ENCODE data around the gene RESP18. TPM values are rescaled to one million over a fixed set of nuclear protein-coding genes. Genes with fewer than 3 reads are reported as not detected.
A peak's percentile ranks its signal among the peaks of the same experiment; 100 is the strongest.

Gene RESP18
- total and polyA plus RNA-seq, 2 of the 4 experiments (the other 2 are of a cell fraction), result not detected

- in situ Hi-C loops (cut with MboI; ENCODE audit: low sequenced_read_pairs), result no loop called here
- dilution Hi-C loops (cut with HindIII; ENCODE audit: low sequenced_read_pairs, unreplicated experiment), result no loop called here
- Histone ChIP-seq H3K4me1 (ENCODE audit: control insufficient read depth, insufficient read depth, low read length) (peaks cover 20% of the 10 kb centered on the region), H3K79me1 (ENCODE audit: low read depth in 1 of 2, low read length in 2 of 2) (peaks cover 14 to 15% of the 10 kb centered on the region in 2 experiments), H3K14ac (replicated peaks; ENCODE audit: low read depth, low read length) (no peak overlapping the region), H3K56ac (ENCODE audit: extremely low read depth, insufficient read depth, low read length) (no peak overlapping the region), H4K20me1 (ENCODE audit: insufficient read depth, low read length) (no peaks in the 10 kb centered on the region), H4K5ac (ENCODE audit: low read depth, low read length) (no peak overlapping the region), H2BK5ac (ENCODE audit: low read depth, low read length, poor library complexity, severe bottlenecking) (no peak overlapping the region), H4K8ac (ENCODE audit: low read depth in 2 of 2, low read length in 2 of 2) (no peak overlapping the region), H3K9me1 (ENCODE audit: insufficient read depth, low read length) (peaks cover 4% of the 10 kb centered on the region), H3K4ac (ENCODE audit: low read depth, low read length) (no peak overlapping the region), H2BK120ac (ENCODE audit: low read depth, low read length) (no peak overlapping the region), H2AK5ac (ENCODE audit: low read depth, low read length) (no peak overlapping the region), H3K9me3 (ENCODE audit: control insufficient read depth, insufficient read depth, low read length) (no peaks in the 10 kb centered on the region), H2AFZ (replicated peaks; ENCODE audit: low read length, poor library complexity) (peak overlapping the region; percentile 39), H3K18ac (ENCODE audit: low read depth, low read length) (no peak overlapping the region), H3K9ac (ENCODE audit: low read depth, low read length) (no peak overlapping the region), H3K4me2 (ENCODE audit: low read depth, low read length) (no peak overlapping the region), H2BK15ac (ENCODE audit: low read depth, low read length) (no peak overlapping the region), H2BK20ac (ENCODE audit: low read depth, low read length) (no peak overlapping the region), H2AK9ac (replicated peaks; ENCODE audit: low read depth, low read length, poor library complexity) (no peak overlapping the region), H3K27ac (ENCODE audit: insufficient read depth, low read length) (no peak overlapping the region), H3K36me3 (ENCODE audit: control insufficient read depth, insufficient read depth, low read length) (peaks cover 55% of the 10 kb centered on the region), H3K23ac (ENCODE audit: low read depth, low read length) (no peak overlapping the region), H3K27me3 (ENCODE audit: control insufficient read depth, insufficient read depth, low read length) (no peaks in the 10 kb centered on the region), H4K91ac (ENCODE audit: insufficient read depth, low read depth, low read length) (no peak overlapping the region), H3K4me3 (ENCODE audit: insufficient read depth, low read depth, low read length) (no peak overlapping the region)
- ChIA-PET CTCF (no interaction called here), POLR2A (ENCODE audit: unreplicated experiment) (no interaction called here)
- BruUV-seq (replicated peaks), result no TSS peak
- DNase-seq (no peak), ATAC-seq (ENCODE audit: low read depth) (no peak)
- intact Hi-C loops (cut with micrococcal nuclease), result no loop called here
- 92% methylated on average over 6 of the region's 9 CpGs; no CpG with 5 or more reads in 1 of the 2 experiments for WGBS, 2 experiments (ENCODE audit: extremely low coverage in 2 of 2, insufficient read length in 1 of 2)
- TF ChIP-seq CTCF (conservative IDR thresholded peaks at IDR 0.05; ENCODE audit: low read depth, low read length) (no peak), RAD21 (IDR thresholded peaks at IDR 0.05; ENCODE audit: low read length) (no peak), MAZ (IDR thresholded peaks at IDR 0.05; ENCODE audit: borderline replicate concordance, low read depth, low read length) (no peak), USF2 (IDR thresholded peaks at IDR 0.05; ENCODE audit: low read depth, low read length) (no peak), CEBPB (IDR thresholded peaks at IDR 0.05; ENCODE audit: low read depth, low read length) (no peak), MXI1 (IDR thresholded peaks at IDR 0.05; ENCODE audit: borderline replicate concordance, low read depth, low read length) (no peak), NFE2L2 (IDR thresholded peaks at IDR 0.05; ENCODE audit: low read depth, low read length) (no peak), FOS (IDR thresholded peaks at IDR 0.05; ENCODE audit: low read depth, low read length) (no peak), BHLHE40 (IDR thresholded peaks at IDR 0.05; ENCODE audit: low read depth, low read length) (no peak), POLR2A (IDR thresholded peaks at IDR 0.05; ENCODE audit: low read depth, low read length) (no peak)
Observed at GRCh38 chr2:219381448-219381847, 48.9 kb upstream of the RESP18 start.

Data from IMR-90 (cell line).